K562 (cell line): ENCODE data around the gene ZNF775. TPM values are rescaled to one million over a fixed set of nuclear protein-coding genes. Genes with fewer than 3 reads are reported as not detected.
A peak's percentile ranks its signal among the peaks of the same experiment; 100 is the strongest.

ENCODE experiments used
- ATAC-seq: fragments of 200-7000 bp; cut with Tn5 transposase; 3 replicates; pipeline ENCODE4 v1.9.1; 2020; ENCODE audit warnings: moderate library complexity
- BruUV-seq: library from RNA; stranded (reverse); fragments of 400-500 nt; replicated peaks from 2 replicates; lab custom pipeline; 2021; lab: Mats Ljungman, UMichigan
- CTCF ChIA-PET: fragments of 300-600 bp; formaldehyde crosslinking; extraction: SDS; loops from one replicate; lab custom pipeline; 2021; ENCODE audit warnings: low intra/inter-chr PET ratio; lab: Yijun Ruan, JAX
- POLR2A ChIA-PET: fragments of 300-600, 350-650 bp; sonication (Branson Sonifier 250); formaldehyde crosslinking; extraction: SDS; loops from one replicate; lab custom pipeline; 2021; ENCODE audit warnings: antibody characterized with exemption, inconsistent platforms; lab: Yijun Ruan, JAX
- DNase-seq, 4 experiments: peaks; one replicate each; pipeline versions ENCODE4 v3.0.0 to v3.0.0-alpha.2; 2011 to 2018; ENCODE audit warnings: low spot score in 3 of 4, mixed read lengths in 3 of 4; ENCODE audit errors: extremely low read depth in 1 of 4
- FAIRE-seq: peaks from 2 replicates; lab custom pipeline; 2011; peaks lifted over from hg19 to GRCh38; lab: Jason Lieb, UNC
- H2AFZ ChIP-seq: 2 replicates; pipeline ENCODE4 v1.6.0; 2011; ENCODE audit warnings: low read depth, low read length, control low read depth, inconsistent platforms
- H3K27ac ChIP-seq: fragments of 200-600 bp; 3 replicates; pipeline ENCODE4 v1.8.0; 2011; ENCODE audit warnings: low read depth, mild to moderate bottlenecking, control low read depth, inconsistent platforms, low read length, moderate library complexity, mixed read lengths; ENCODE audit errors: extremely low read depth
- H3K27me3 ChIP-seq, 2 experiments: fragments of 300-600 bp in 1 of 2; 2 replicates in 1 of 2; 3 replicates in 1 of 2; pipeline versions ENCODE4 v1.6.0 to v1.8.0; 2011; ENCODE audit warnings: inconsistent platforms in 2 of 2, low read length in 2 of 2, mild to moderate bottlenecking in 1 of 2, mixed read lengths in 1 of 2, moderate library complexity in 1 of 2; ENCODE audit not compliant: control insufficient read depth in 2 of 2, insufficient read depth in 2 of 2
- H3K36me3 ChIP-seq: fragments of 300-600 bp; 3 replicates; pipeline ENCODE4 v1.8.0; 2011; ENCODE audit warnings: mild to moderate bottlenecking, low read length, inconsistent platforms; ENCODE audit not compliant: control insufficient read depth, insufficient read depth
- H3K4me1 ChIP-seq, 2 experiments: fragments of 200-600 bp in 1 of 2; replicated peaks in 1 of 2; 2 replicates in 1 of 2; 3 replicates in 1 of 2; pipeline versions ENCODE4 v1.5.1 to v1.8.0; 2011; ENCODE audit warnings: inconsistent platforms in 2 of 2, low read length in 2 of 2, mild to moderate bottlenecking in 1 of 2, mixed read lengths in 1 of 2, moderate library complexity in 1 of 2; ENCODE audit not compliant: control insufficient read depth in 2 of 2, insufficient read depth in 2 of 2
- H3K4me2 ChIP-seq: 2 replicates; pipeline ENCODE4 v1.6.1; 2011; ENCODE audit warnings: low read length, control low read depth, inconsistent platforms, mixed read lengths; ENCODE audit not compliant: insufficient read depth
- H3K4me3 ChIP-seq: fragments of 200-600 bp; sonication (generic), shearing (Covaris generic); 2 replicates; pipeline ENCODE4 v1.5.1; 2016; ENCODE audit warnings: control low read depth, inconsistent platforms
- H3K79me2 ChIP-seq: fragments of 200-600 bp; 3 replicates; pipeline ENCODE4 v1.8.0; 2011; ENCODE audit warnings: low read length, inconsistent platforms; ENCODE audit not compliant: control insufficient read depth, insufficient read depth
- H3K9ac ChIP-seq, 2 experiments: 2 replicates each; pipeline versions ENCODE4 v1.6.0 to v1.6.1; 2011; ENCODE audit warnings: low read depth in 2 of 2, low read length in 2 of 2, control low read depth in 1 of 2, inconsistent platforms in 1 of 2, mild to moderate bottlenecking in 1 of 2, mixed read lengths in 1 of 2; ENCODE audit not compliant: insufficient read depth in 1 of 2
- H3K9me1 ChIP-seq: one replicate; pipeline ENCODE4 v1.6.0; 2011; ENCODE audit warnings: inconsistent platforms, mild to moderate bottlenecking, low read length, moderate library complexity; ENCODE audit not compliant: control insufficient read depth, insufficient read depth
- H3K9me3 ChIP-seq: replicated peaks from 2 replicates; pipeline ENCODE4 v1.5.1; 2011; ENCODE audit warnings: low read depth, low read length, inconsistent platforms; ENCODE audit not compliant: control insufficient read depth, insufficient read depth
- H4K20me1 ChIP-seq: replicated peaks from 2 replicates; pipeline ENCODE4 v1.6.1; 2011; ENCODE audit warnings: low read length, inconsistent platforms, mixed read lengths; ENCODE audit not compliant: control insufficient read depth, insufficient read depth
- EGR1 ChIP-seq: fragments of 450-650 bp; conservative IDR thresholded peaks from 2 replicates; pipeline ENCODE4 v1.6.1; 2017; ENCODE audit warnings: mild to moderate bottlenecking
- HDAC6 ChIP-seq: IDR thresholded peaks from 2 replicates; pipeline ENCODE4 v1.6.1; 2012; ENCODE audit warnings: low read depth, mild to moderate bottlenecking, control low read depth, inconsistent platforms, low read length, moderate library complexity
- MEF2D ChIP-seq: conservative IDR thresholded peaks from 2 replicates; pipeline ENCODE4 v1.6.1; 2016; ENCODE audit warnings: low read depth, missing genetic modification characterization, missing compliant biosample characterization
- POLR2G ChIP-seq: fragments of 200-400 bp; formaldehyde crosslinking; IDR thresholded peaks from 2 replicates; pipeline ENCODE4 v1.6.1; 2017; ENCODE audit warnings: low read depth, mild to moderate bottlenecking, antibody characterized with exemption, low read length, moderate library complexity
- SAFB ChIP-seq: fragments of 200-400 bp; formaldehyde crosslinking; IDR thresholded peaks from 2 replicates; pipeline ENCODE4 v1.6.1; 2017; ENCODE audit warnings: low read depth, low read length, borderline replicate concordance
- SMARCE1 ChIP-seq: fragments of 450-650 bp; IDR thresholded peaks from 2 replicates; pipeline ENCODE4 v1.7.1; 2016; ENCODE audit warnings: mild to moderate bottlenecking
- TEAD1 ChIP-seq, 2 experiments: fragments of 450-650 bp in 1 of 2; sonication (generic) in 1 of 2; formaldehyde crosslinking; IDR thresholded peaks; 2 replicates each; pipeline versions ENCODE4 v1.4.0 to v1.8.0; 2020 to 2022; ENCODE audit warnings: mild to moderate bottlenecking in 2 of 2, missing genetic modification reagents in 1 of 2
- WGBS: fragments of 100-300 bp; shearing (Covaris generic); methylation state at CpG from one replicate; pipeline ENCODE4 v1.1.6; 2016; ENCODE audit warnings: low coverage, mixed read lengths; ENCODE audit not compliant: insufficient coverage; ENCODE audit errors: missing lambda C conversion rate; 5-methylcytosine and 5-hydroxymethylcytosine counted together
- in situ Hi-C: fragments of 300-500 bp; cut with MboI; formaldehyde crosslinking; loops from 4 replicates; pipeline ENCODE4 v1.15.0; 2018; ENCODE audit warnings: inconsistent platforms, mixed read lengths
- intact Hi-C: fragments of 100-400 bp; cut with micrococcal nuclease; formaldehyde crosslinking; loops from 2 replicates; pipeline ENCODE4 v1.14.2; 2022
- polyA plus RNA-seq, 8 experiments: library from polyadenylated mRNA; depleted of rRNA in 4 of 8; stranded (reverse) in 5 of 8; unstranded in 3 of 8; fragments of >200 nt; fragmentation: Nextera tagmentation in 2 of 8; fragmentation: Illumina TruSeq in 1 of 8; extraction: Ambion mirVana in 2 of 8; extraction: Trizol in 1 of 8; gene quantifications; 2 replicates each; pipeline versions ENCODE4 v1.2.1 to v1.2.3, GENCODE V29; 2011 to 2014; ENCODE audit warnings: inconsistent platforms in 1 of 8, missing spikeins in 1 of 8
- total RNA-seq, 7 experiments: library from RNA; depleted of rRNA in 6 of 7; stranded (reverse); fragments of >200 nt in 6 of 7; fragmentation: Illumina TruSeq in 2 of 7; extraction: Trizol in 2 of 7; gene quantifications; 2 replicates each; pipeline versions ENCODE4 v1.2.1 to v1.2.3, GENCODE V29; 2011 to 2021; ENCODE audit warnings: low replicate concordance in 1 of 7

The ZNF775 gene
- total and polyA plus RNA-seq, 9 of the 15 experiments (the other 6 are each of a cell fraction or from before 2014, with no cell fraction given), result 0.04 to 18.7 (median 4.9) TPM

DNA sequence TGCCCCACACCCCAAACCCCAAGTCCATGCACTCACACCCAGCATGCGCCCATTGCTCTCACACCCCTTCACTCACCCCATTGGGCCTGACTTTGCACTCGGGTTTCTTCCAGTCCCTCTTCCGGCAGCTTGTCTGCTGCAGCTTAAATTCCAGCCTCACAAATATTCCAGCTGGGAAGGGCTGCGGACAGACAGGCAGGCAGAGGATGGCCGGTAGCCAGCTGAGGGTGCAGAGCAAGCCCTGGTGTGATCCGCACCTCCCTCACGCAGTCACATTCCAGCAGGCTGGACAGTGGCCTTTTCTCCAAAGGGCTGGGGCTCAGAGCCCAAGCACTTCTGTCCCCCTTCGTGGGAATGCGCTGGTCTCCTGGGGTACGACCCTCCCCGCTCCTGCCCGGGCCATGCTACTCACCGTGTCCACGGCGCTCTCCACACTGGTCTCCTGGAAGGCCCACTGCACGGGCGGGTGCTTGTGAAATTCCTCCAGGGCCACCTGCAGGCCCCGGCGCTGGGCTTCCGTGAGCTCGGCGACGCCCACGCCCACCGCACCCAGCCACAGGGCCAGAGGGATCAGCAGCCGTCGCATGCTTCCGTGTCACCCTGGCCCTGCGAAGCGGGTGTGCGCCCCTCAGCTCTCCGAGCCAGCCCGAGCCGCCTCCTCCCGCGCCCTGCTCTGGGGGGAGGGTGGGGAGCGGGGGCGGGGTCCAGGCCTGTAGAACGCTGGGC lies 38.9 kb upstream of the ZNF775 start (continued):
- TF ChIP-seq TEAD1 (CRISPR knock-in tag; IDR thresholded peaks at IDR 0.05), result peak in 1 of 2 experiments; percentile 37; a peak in 1 of 4 replicates
- TF ChIP-seq SMARCE1, result no peak
- TF ChIP-seq EGR1, result peak; percentile 55
- 0 out of 2 replicates have a peak, but pooled peaks have one; percentile 19 for TF ChIP-seq SAFB

DNA sequence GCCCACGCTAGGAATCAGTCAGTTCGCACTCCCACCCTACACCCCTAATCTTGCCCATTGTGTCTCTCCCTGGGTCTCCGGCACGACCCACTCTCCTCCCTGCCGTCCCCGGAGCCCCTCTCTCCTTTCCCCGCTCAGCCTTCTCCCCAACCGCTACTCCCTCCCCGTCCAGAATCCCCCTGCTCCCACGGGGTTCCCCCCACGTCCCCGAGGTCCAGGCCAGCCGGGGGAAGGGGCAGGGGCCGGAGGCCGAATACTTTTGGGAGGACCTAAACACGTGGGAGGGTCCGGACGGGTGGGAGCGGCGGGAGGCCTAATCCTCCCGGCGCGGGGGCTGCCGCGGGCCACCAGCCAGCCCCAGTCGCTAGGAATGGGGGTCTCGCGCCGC lies 38.3 kb upstream of the ZNF775 start:
- peak in 2 of 4 experiments; percentile 13 to 19 for DNase-seq
- ATAC-seq, result no peak
- Histone ChIP-seq H3K9me1 (peaks cover 6% of the 10 kb centered on the region), H3K36me3 (peaks cover 21% of the 10 kb centered on the region; the same call in 2 of the 3 replicates), H3K4me3 (no peak overlapping the region), H3K27ac (no peak overlapping the region), H3K79me2 (no peaks in the 10 kb centered on the region), H3K4me2 (no peak overlapping the region)
- no TSS peak for BruUV-seq
- intact Hi-C loops, result no loop called here
- POLR2A ChIA-PET, result no interaction called here
- TF ChIP-seq HDAC6 (no peak), POLR2G (peak; percentile 37; the same call in 1 of the 2 replicates), MEF2D (no peak)
- TF ChIP-seq, all 486 proteins: peak for 1
- Histone ChIP-seq H3K4me1 (peaks cover 0 to 37% of the 10 kb centered on the region in 2 experiments; a peak in 3 of 5 replicates), H3K27me3 (peaks cover 11 to 15% of the 10 kb centered on the region in 2 experiments; a peak in 4 of 5 replicates), H3K9ac (no peak overlapping the region), H2AFZ (no peak overlapping the region), H3K9me3 (no peaks in the 10 kb centered on the region), H4K20me1 (peaks cover 5% of the 10 kb centered on the region; the same call in 1 of the 2 replicates)
- in situ Hi-C loops, result no loop called here
- CTCF ChIA-PET, result no interaction called here
- 65% methylated on average over 18 of the region's 29 CpGs for WGBS
- FAIRE-seq, result no peak
